T-helper 2 cell treated with Interferon-gamma antibody and Interleukin-4, amounts not matched to agents 5 μg/mL and 100 μg/mL, for 36 hours (primary cell): ENCODE measurements around the gene PLEKHG3.

Source experiments
- DNase-seq: peaks from one replicate; pipeline ENCODE4 v3.0.0; 2021; ENCODE audit warnings: low spot score
- H3K27ac Mint-ChIP-seq: one replicate; pipeline ENCODE4 v1.8.0; 2021; ENCODE audit warnings: mild to moderate bottlenecking, mixed read lengths
- H3K27me3 Mint-ChIP-seq: one replicate; pipeline ENCODE4 v1.8.0; 2021; ENCODE audit warnings: low read depth, mixed read lengths
- H3K36me3 Mint-ChIP-seq: one replicate; pipeline ENCODE4 v1.8.0; 2021; ENCODE audit warnings: low read depth, mixed read lengths
- H3K4me1 Mint-ChIP-seq: one replicate; pipeline ENCODE4 v1.8.0; 2021; ENCODE audit warnings: low read depth, mixed read lengths
- H3K4me3 Mint-ChIP-seq: one replicate; pipeline ENCODE4 v1.8.0; 2022; ENCODE audit warnings: mild to moderate bottlenecking, moderate library complexity, mixed read lengths
- H3K9me3 Mint-ChIP-seq: one replicate; pipeline ENCODE4 v1.8.0; 2021; ENCODE audit warnings: mixed read lengths

The PLEKHG3 gene

GRCh38 chr14:64706593-64707193 is 2.5 kb downstream of the PLEKHG3 start:
- Mint-ChIP-seq H3K27me3 (peaks cover 50% of the 10 kb centered on the region), H3K27ac (no peak overlapping the region), H3K36me3 (peaks cover 6% of the 10 kb centered on the region), H3K4me1 (peaks cover 50% of the 10 kb centered on the region), H3K4me3 (peak overlapping the region; percentile 80), H3K9me3 (no peaks in the 10 kb centered on the region)
- DNase-seq, result no peak

DNA sequence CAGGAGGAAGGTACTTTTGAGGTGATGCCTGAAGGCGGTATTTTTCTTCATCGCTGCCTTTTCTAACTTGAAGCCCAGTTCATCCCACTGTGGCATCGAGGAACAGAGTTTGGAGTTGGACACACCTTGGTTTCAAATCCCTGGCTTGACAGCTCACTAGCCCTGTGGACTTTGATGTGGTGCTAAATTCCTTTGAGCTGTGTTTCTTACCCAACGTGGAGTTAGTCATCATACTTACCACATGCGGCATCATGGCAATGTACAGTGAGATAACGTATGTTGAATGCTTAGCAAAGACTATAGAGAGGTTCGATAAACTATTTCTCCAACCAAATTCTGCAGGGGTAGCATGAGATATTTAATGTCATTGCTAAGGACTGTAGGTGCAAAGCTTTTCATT is 3.4 kb downstream of the PLEKHG3 start:
- Mint-ChIP-seq H3K9me3 (peaks cover 9% of the 10 kb centered on the region), H3K27me3 (peaks cover 52% of the 10 kb centered on the region), H3K36me3 (peaks cover 15% of the 10 kb centered on the region), H3K4me1 (peaks cover 47% of the 10 kb centered on the region), H3K27ac (no peak overlapping the region), H3K4me3 (peak overlapping the region; percentile 70)
- DNase-seq, result no peak

GRCh38 chr14:64708148-64709004 is 4.2 kb downstream of the PLEKHG3 start:
- Mint-ChIP-seq H3K36me3 (peaks cover 17% of the 10 kb centered on the region), H3K4me3 (peak overlapping the region; percentile 70), H3K27me3 (peaks cover 52% of the 10 kb centered on the region), H3K27ac (peak overlapping the region; percentile 67), H3K4me1 (peaks cover 42% of the 10 kb centered on the region), H3K9me3 (peaks cover 16% of the 10 kb centered on the region)
- DNase-seq, result no peak

GRCh38 chr14:64709126-64709525 is 4.9 kb downstream of the PLEKHG3 start:
- H3K4me3 Mint-ChIP-seq, result peak overlapping the region; percentile 70
- peaks cover 38% of the 10 kb centered on the region for H3K4me1 Mint-ChIP-seq
- peaks cover 24% of the 10 kb centered on the region for H3K9me3 Mint-ChIP-seq
- no peak for DNase-seq
- peaks cover 49% of the 10 kb centered on the region for H3K27me3 Mint-ChIP-seq
- H3K36me3 Mint-ChIP-seq, result peaks cover 22% of the 10 kb centered on the region
- H3K27ac Mint-ChIP-seq, result peak overlapping the region; percentile 67

GRCh38 chr14:64711039-64711438 is 6.8 kb downstream of the PLEKHG3 start:
- DNase-seq, result no peak
- H3K4me1 Mint-ChIP-seq, result peaks cover 37% of the 10 kb centered on the region
- H3K36me3 Mint-ChIP-seq, result peaks cover 25% of the 10 kb centered on the region
- no peak overlapping the region for H3K4me3 Mint-ChIP-seq
- peaks cover 30% of the 10 kb centered on the region for H3K9me3 Mint-ChIP-seq
- peaks cover 43% of the 10 kb centered on the region for H3K27me3 Mint-ChIP-seq
- H3K27ac Mint-ChIP-seq, result no peak overlapping the region

DNA sequence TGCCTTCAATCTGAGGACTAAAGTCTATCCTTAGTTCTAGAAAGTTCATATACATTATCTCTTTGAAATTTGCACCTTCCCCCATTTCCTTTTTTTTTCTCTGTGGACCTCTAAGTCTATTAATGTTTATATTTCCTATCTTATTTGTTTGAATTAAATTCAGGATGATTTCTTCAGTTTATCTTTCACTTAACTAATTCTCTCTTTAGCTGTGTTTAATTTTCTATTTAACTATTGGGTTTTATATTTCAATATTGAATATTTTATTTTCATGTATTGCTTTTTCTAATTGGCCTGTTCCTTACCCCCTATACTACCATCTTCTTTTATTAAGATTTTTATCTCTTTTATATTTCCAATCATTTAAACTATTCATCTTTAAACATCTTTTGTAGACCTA is 9.5 kb downstream of the PLEKHG3 start:
- Mint-ChIP-seq H3K9me3 (peaks cover 30% of the 10 kb centered on the region), H3K27me3 (peaks cover 32% of the 10 kb centered on the region), H3K36me3 (peaks cover 25% of the 10 kb centered on the region), H3K4me1 (peaks cover 33% of the 10 kb centered on the region), H3K27ac (no peak overlapping the region), H3K4me3 (no peak overlapping the region)
- DNase-seq, result no peak

DNA sequence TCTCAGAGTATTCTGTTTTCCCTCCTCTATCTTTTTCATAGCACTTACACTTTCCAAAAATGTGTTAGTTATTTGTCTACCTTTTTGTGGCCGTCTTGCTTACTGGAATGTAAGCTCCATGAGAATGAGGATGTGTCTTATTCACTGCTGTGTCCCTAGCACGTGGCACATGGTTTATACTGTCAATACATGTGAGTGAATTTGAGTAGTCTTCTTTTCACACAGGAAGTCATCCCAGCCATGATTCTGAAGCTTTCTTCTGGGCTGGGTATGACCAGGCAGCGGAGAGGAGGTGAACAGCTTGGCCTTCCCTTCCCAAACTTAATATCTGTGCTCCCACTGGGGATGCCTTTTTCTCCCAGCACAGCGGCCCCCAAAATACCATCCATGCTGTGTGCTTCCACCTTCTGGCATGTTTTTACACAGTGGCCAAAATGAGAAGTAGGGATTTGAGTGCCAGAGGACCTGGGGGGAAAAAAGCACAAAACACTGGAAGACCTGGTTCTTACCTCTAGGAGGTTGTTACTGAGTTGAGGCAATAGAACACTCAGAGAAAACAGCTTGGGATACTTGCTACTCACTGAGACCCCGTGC is 10.3 kb downstream of the PLEKHG3 start:
- no peak for DNase-seq
- Mint-ChIP-seq H3K4me1 (peaks cover 24% of the 10 kb centered on the region), H3K27me3 (peaks cover 30% of the 10 kb centered on the region), H3K36me3 (peaks cover 25% of the 10 kb centered on the region), H3K27ac (no peak overlapping the region), H3K9me3 (peaks cover 30% of the 10 kb centered on the region), H3K4me3 (no peak overlapping the region)

GRCh38 chr14:64715146-64715627 is 11.0 kb downstream of the PLEKHG3 start:
- Mint-ChIP-seq H3K4me3 (no peak overlapping the region), H3K4me1 (peaks cover 25% of the 10 kb centered on the region), H3K27me3 (peaks cover 30% of the 10 kb centered on the region), H3K27ac (no peak overlapping the region), H3K36me3 (peaks cover 29% of the 10 kb centered on the region), H3K9me3 (peaks cover 30% of the 10 kb centered on the region)
- no peak for DNase-seq

GRCh38 chr14:64715628-64716412 is 11.6 kb downstream of the PLEKHG3 start:
- H3K27ac Mint-ChIP-seq, result no peak overlapping the region
- H3K4me1 Mint-ChIP-seq, result peaks cover 30% of the 10 kb centered on the region
- H3K4me3 Mint-ChIP-seq, result no peak overlapping the region

DNA sequence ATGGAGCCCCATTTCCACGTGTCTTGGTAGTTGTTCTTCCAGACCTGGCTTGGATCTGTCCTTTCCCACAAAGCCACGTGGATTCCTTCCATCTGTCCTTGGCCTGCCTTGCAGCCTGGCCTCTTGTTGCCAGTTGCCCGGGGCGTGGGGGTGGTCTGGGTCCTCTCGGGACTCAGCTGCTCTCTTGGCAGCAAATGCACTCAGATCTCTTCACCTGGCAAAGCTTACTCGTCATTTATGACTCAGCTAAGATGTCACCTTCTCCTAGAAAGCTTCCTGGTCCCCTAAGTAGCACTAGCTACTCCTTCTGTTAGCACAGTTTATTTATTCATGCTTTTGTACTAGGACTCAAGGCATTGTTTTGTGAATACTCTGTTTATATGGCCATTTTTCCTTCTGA is 13.6 kb downstream of the PLEKHG3 start:
- Mint-ChIP-seq H3K4me3 (no peak overlapping the region), H3K9me3 (peaks cover 19% of the 10 kb centered on the region), H3K36me3 (peaks cover 21% of the 10 kb centered on the region), H3K27ac (no peak overlapping the region), H3K4me1 (peaks cover 45% of the 10 kb centered on the region), H3K27me3 (peaks cover 12% of the 10 kb centered on the region)
- DNase-seq, result no peak

More at GRCh38 chr14:64715628-64716412, 11.6 kb downstream of the PLEKHG3 start:
- no peak for DNase-seq
- Mint-ChIP-seq H3K9me3 (peaks cover 30% of the 10 kb centered on the region), H3K36me3 (peaks cover 29% of the 10 kb centered on the region), H3K27me3 (peaks cover 27% of the 10 kb centered on the region)

DNA sequence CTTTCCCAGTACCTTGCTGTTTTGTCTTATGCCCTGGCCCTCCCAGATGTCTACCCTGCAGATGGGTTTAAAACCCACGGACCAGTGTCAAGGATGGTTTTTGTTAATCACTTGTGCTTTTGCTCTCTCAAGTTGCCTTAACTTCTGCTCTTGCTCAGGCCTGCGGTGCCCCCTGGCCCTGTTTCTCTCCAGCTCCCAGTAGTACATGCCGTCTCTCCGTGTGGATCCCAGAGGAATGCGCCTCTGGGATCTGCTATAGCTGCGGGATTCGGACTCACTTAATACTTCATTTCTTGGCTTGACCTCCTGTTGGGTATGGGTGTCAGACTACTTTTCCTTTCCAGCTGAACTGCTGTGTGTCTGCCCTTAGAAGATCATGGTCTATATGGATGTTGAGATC is 14.5 kb downstream of the PLEKHG3 start:
- no peak overlapping the region for H3K27ac Mint-ChIP-seq
- H3K9me3 Mint-ChIP-seq, result peaks cover 10% of the 10 kb centered on the region
- peaks cover 53% of the 10 kb centered on the region for H3K4me1 Mint-ChIP-seq
- peaks cover 4% of the 10 kb centered on the region for H3K27me3 Mint-ChIP-seq
- DNase-seq, result no peak
- no peak overlapping the region for H3K4me3 Mint-ChIP-seq
- H3K36me3 Mint-ChIP-seq, result peaks cover 22% of the 10 kb centered on the region

DNA sequence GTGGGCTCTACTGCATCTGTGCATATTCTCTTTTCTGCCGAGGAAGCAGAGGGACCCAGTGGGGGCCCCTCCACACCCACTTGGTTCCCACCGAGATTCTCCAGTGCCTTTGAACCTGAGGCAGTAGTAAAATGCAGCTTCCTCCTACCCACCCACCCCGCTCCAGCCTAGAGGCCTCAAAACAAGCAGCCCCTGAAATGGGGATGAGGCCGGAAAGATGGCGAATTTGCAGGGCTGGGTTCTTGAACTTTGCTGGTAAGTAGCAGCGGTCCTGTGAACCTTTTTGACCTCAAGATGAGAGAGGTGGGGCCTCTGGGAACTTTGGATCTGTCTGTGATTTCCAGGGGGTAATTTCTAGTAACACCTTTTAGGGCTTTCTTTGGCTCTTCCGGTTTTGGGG is 15.4 kb downstream of the PLEKHG3 start:
- H3K4me3 Mint-ChIP-seq, result no peak overlapping the region
- H3K27me3 Mint-ChIP-seq, result peaks cover 1% of the 10 kb centered on the region
- H3K27ac Mint-ChIP-seq, result no peak overlapping the region

DNA sequence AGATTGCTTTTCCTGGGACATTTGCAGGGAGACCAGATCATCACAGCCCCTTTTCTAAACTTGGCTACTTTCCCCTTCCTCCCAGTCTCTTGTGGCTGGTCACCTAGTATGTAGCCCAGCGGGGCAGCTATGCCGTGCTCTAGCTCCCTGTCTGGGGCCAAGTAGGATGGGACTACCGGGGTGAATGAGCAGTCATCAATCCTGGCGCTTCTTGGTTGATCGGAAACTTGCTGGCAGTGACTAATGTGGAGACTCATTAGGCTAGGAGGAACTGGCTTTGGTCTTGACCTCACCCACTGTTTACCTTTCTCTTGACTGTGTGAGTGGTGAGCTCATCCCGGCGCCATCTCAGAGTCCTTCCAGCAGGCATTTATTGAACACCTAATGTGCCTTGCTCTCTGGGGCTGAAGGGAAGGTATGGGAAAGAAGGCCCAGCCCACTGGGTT is 15.9 kb downstream of the PLEKHG3 start:
- no peaks in the 10 kb centered on the region for H3K9me3 Mint-ChIP-seq
- DNase-seq, result no peak
- peaks cover 3% of the 10 kb centered on the region for H3K27me3 Mint-ChIP-seq
- H3K36me3 Mint-ChIP-seq, result peaks cover 21% of the 10 kb centered on the region
- peaks cover 58% of the 10 kb centered on the region for H3K4me1 Mint-ChIP-seq
- no peak overlapping the region for H3K4me3 Mint-ChIP-seq
- peak overlapping the region; percentile 14 for H3K27ac Mint-ChIP-seq

More for the DNA sequence above, 15.4 kb downstream of the PLEKHG3 start:
- Mint-ChIP-seq H3K9me3 (peaks cover 1% of the 10 kb centered on the region), H3K4me1 (peaks cover 56% of the 10 kb centered on the region), H3K36me3 (peaks cover 21% of the 10 kb centered on the region)
- DNase-seq, result no peak
